ENCODE data around the gene EXD3. TPM values are rescaled to one million over a fixed set of nuclear protein-coding genes. Genes with fewer than 3 reads are reported as not detected.
"Not testable (repeated sequence)": the region's sequence is repeated elsewhere in the genome, so short reads cannot be mapped to it uniquely, and the experiment has no call there.

EXD3 gene
- total RNA-seq, 1 experiment from 2014 or later: 15.3 TPM

DNA sequence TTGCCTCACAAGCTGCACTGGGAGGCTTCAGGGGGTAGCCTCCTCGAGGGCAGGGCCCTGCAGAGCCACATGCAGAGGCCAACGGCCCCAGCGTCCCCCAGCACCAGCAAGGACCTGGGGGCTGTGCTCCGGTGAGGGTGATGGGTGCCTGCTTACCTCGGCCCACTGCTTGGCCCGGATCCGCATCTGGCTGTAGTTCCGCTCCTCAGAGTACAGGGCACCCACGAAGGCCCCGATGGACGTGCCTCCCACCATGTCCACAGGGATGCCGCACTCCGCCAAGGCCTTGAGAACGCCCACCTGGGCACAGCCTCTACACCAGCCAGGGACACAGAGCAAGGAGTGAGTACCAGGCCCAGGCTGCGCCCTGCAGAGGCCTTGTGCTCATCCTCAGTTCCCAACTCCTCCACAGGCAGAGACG, 44.2 kb upstream of the EXD3 start:
- Histone ChIP-seq H3K23ac (ENCODE audit: insufficient read length, low read depth, low read length) (no peak overlapping the region), H3K9me3 (ENCODE audit: control insufficient read depth, low read depth, low read length) (no peaks in the 10 kb centered on the region), H2BK12ac (ENCODE audit: insufficient read length, low read depth, low read length) (no peak overlapping the region), H3K79me2 (ENCODE audit: insufficient read depth, low read length) (no peaks in the 10 kb centered on the region), H3K56ac (ENCODE audit: insufficient read length, low read depth, low read length) (no peak overlapping the region), H2BK15ac (ENCODE audit: low read depth, low read length) (no peak overlapping the region), H3K27me3 (ENCODE audit: insufficient read depth, low read length) (no peaks in the 10 kb centered on the region; the same call in 1 of the 2 replicates), H3K14ac (ENCODE audit: insufficient read depth, low read length) (no peak overlapping the region), H2BK120ac (ENCODE audit: low read depth, low read length, poor library complexity, severe bottlenecking) (no peak overlapping the region), H3K4me2 (ENCODE audit: insufficient read depth, insufficient read length, low read length) (no peak overlapping the region), H3K4me1 (ENCODE audit: insufficient read depth, low read length) (no peaks in the 10 kb centered on the region), H3K9ac (ENCODE audit: extremely low read depth, insufficient read length, low read length) (no peak overlapping the region), H4K91ac (ENCODE audit: insufficient read length, low read depth, low read length) (no peak overlapping the region), H2AK5ac (ENCODE audit: insufficient read length, low read length) (no peak overlapping the region), H4K5ac (ENCODE audit: insufficient read length, low read depth, low read length) (no peak overlapping the region), H3T11ph (ENCODE audit: low read length) (no peak overlapping the region), H3K27ac (ENCODE audit: insufficient read length, low read depth, low read length) (no peak overlapping the region), H2BK20ac (ENCODE audit: low read depth, low read length, poor library complexity, severe bottlenecking) (no peak overlapping the region), H2AFZ (ENCODE audit: low read length) (no peak overlapping the region), H3K4ac (ENCODE audit: low read depth, low read length) (no peak overlapping the region), H2BK5ac (ENCODE audit: insufficient read length, low read length) (no peak overlapping the region), H4K8ac (replicated peaks; ENCODE audit: insufficient read length, low read depth, low read length) (no peak overlapping the region), H4K20me1 (ENCODE audit: control insufficient read depth, insufficient read depth, insufficient read length) (no peaks in the 10 kb centered on the region), H3K23me2 (ENCODE audit: insufficient read length, low read depth, low read length, poor library complexity, severe bottlenecking) (peaks cover under 1% of the 10 kb centered on the region), H3K18ac (ENCODE audit: insufficient read length, low read depth, low read length) (no peak overlapping the region), H3K79me1 (ENCODE audit: insufficient read depth, low read depth, low read length, poor library complexity, severe bottlenecking) (no peaks in the 10 kb centered on the region)
- no CpG with 5 or more reads among the region's 16 CpGs for WGBS (ENCODE audit: extremely low coverage, insufficient read length, low lambda C conversion rate)
- Mint-ChIP-seq H3K4me1 (no peaks in the 10 kb centered on the region), H3K9me3 (no peaks in the 10 kb centered on the region), H3K36me3 (ENCODE audit: insufficient read depth in 1 of 3, low read depth in 3 of 3) (no peaks in the 10 kb centered on the region), H3K4me3 (no peak overlapping the region), H3K27ac (no peak overlapping the region), H3K27me3 (ENCODE audit: low read depth) (peaks cover 19% of the 10 kb centered on the region)
- TF ChIP-seq, protein P1, sequence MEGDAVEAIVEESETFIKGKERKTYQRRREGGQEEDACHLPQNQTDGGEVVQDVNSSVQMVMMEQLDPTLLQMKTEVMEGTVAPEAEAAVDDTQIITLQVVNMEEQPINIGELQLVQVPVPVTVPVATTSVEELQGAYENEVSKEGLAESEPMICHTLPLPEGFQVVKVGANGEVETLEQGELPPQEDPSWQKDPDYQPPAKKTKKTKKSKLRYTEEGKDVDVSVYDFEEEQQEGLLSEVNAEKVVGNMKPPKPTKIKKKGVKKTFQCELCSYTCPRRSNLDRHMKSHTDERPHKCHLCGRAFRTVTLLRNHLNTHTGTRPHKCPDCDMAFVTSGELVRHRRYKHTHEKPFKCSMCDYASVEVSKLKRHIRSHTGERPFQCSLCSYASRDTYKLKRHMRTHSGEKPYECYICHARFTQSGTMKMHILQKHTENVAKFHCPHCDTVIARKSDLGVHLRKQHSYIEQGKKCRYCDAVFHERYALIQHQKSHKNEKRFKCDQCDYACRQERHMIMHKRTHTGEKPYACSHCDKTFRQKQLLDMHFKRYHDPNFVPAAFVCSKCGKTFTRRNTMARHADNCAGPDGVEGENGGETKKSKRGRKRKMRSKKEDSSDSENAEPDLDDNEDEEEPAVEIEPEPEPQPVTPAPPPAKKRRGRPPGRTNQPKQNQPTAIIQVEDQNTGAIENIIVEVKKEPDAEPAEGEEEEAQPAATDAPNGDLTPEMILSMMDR (conservative IDR thresholded peaks at IDR 0.05): no peak
- no peak for DNase-seq

DNA sequence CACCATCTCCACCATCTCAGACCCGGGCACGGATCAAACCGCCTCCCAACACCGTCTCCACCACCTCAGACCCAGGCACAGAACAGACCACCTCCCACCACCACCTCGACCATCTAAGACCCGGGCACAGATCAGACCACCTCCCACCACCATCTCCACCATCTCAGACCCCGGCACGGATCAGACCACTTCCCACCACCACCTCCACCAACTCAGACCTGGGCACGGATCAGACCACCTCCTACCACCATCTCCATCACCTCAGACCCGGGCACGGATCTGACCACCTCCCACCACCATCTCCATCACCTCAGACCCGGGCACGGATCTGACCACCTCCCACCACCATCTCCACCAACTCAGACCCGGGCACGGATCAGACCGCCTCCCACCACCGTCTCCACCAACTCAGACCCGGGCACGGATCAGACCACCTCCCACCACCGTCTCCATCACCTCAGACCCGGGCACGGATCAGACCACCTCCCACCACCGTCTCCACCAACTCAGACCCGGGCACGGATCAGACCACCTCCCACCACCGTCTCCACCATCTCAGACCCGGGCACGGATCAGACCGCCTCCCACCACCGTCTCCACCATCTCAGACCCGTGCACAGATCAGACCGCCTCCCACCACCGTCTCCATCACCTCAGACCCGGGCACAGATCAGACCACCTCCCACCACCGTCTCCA, 43.6 kb upstream of the EXD3 start:
- not testable (repeated sequence) for H2BK12ac ChIP-seq (ENCODE audit: insufficient read length, low read depth, low read length); H2BK120ac ChIP-seq (ENCODE audit: low read depth, low read length, poor library complexity, severe bottlenecking); H3K4me2 ChIP-seq (ENCODE audit: insufficient read depth, insufficient read length, low read length); DNase-seq; H4K8ac ChIP-seq (replicated peaks; ENCODE audit: insufficient read length, low read depth, low read length); H3T11ph ChIP-seq (ENCODE audit: low read length); H3K79me1 ChIP-seq (ENCODE audit: insufficient read depth, low read depth, low read length, poor library complexity, severe bottlenecking); H2BK5ac ChIP-seq (ENCODE audit: insufficient read length, low read length); H3K14ac ChIP-seq (ENCODE audit: insufficient read depth, low read length); H3K4me3 Mint-ChIP-seq; H3K23ac ChIP-seq (ENCODE audit: insufficient read length, low read depth, low read length); H3K23me2 ChIP-seq (ENCODE audit: insufficient read length, low read depth, low read length, poor library complexity, severe bottlenecking); H3K18ac ChIP-seq (ENCODE audit: insufficient read length, low read depth, low read length); H3K27ac ChIP-seq (ENCODE audit: insufficient read length, low read depth, low read length); H4K5ac ChIP-seq (ENCODE audit: insufficient read length, low read depth, low read length); H2AK5ac ChIP-seq (ENCODE audit: insufficient read length, low read length); H2BK20ac ChIP-seq (ENCODE audit: low read depth, low read length, poor library complexity, severe bottlenecking); H4K91ac ChIP-seq (ENCODE audit: insufficient read length, low read depth, low read length); H3K9me3 ChIP-seq (ENCODE audit: control insufficient read depth, low read depth, low read length); H3K27me3 ChIP-seq (ENCODE audit: insufficient read depth, low read length); H3K4ac ChIP-seq (ENCODE audit: low read depth, low read length); H2AFZ ChIP-seq (ENCODE audit: low read length); H2BK15ac ChIP-seq (ENCODE audit: low read depth, low read length); H3K4me1 ChIP-seq (ENCODE audit: insufficient read depth, low read length); H3K9me3 Mint-ChIP-seq; H3K4me1 Mint-ChIP-seq; H4K20me1 ChIP-seq (ENCODE audit: control insufficient read depth, insufficient read depth, insufficient read length); H3K36me3 Mint-ChIP-seq (ENCODE audit: insufficient read depth in 1 of 3, low read depth in 3 of 3); H3K56ac ChIP-seq (ENCODE audit: insufficient read length, low read depth, low read length); H3K9ac ChIP-seq (ENCODE audit: extremely low read depth, insufficient read length, low read length); H3K79me2 ChIP-seq (ENCODE audit: insufficient read depth, low read length); H3K27ac Mint-ChIP-seq
- peaks cover 23% of the 10 kb centered on the region for H3K27me3 Mint-ChIP-seq (ENCODE audit: low read depth)
- WGBS (ENCODE audit: extremely low coverage, insufficient read length, low lambda C conversion rate): no CpG with 5 or more reads among the region's 35 CpGs
